GM12878 (cell line): Measurements from ENCODE around the gene CHCHD1. TPM values are rescaled to one million over a fixed set of nuclear protein-coding genes. Genes with fewer than 3 reads are reported as not detected.

Source experiments
- ATAC-seq: fragments of 200-7000 bp; cut with Tn5 transposase; 3 replicates; pipeline ENCODE4 v1.9.1; 2020; ENCODE audit warnings: mild to moderate bottlenecking, moderate library complexity
- BruUV-seq: library from RNA; stranded (reverse); fragments of 400-500 nt; replicated peaks from 2 replicates; lab custom pipeline; 2021; lab: Mats Ljungman, UMichigan
- CTCF ChIA-PET: fragments of 300-600 bp; sonication (Branson Sonifier 250); formaldehyde crosslinking; extraction: SDS; loops from one replicate; lab custom pipeline; 2021; ENCODE audit warnings: inconsistent platforms; lab: Yijun Ruan, JAX
- POLR2A ChIA-PET: fragments of 350-600 bp; formaldehyde crosslinking; extraction: SDS; loops from one replicate; lab custom pipeline; 2021; ENCODE audit warnings: inconsistent platforms; lab: Charles Lee
- RAD21 ChIA-PET: fragments of 300-600 bp; sonication (Branson Sonifier 250); formaldehyde crosslinking; loops from one replicate; lab custom pipeline; 2023; ENCODE audit warnings: antibody characterized with exemption; ENCODE audit not compliant: unreplicated experiment; lab: Charles Lee
- SMC1A ChIA-PET: fragments of 300-600 bp; sonication (Branson Sonifier 250); formaldehyde crosslinking; loops from one replicate; lab custom pipeline; 2023; ENCODE audit not compliant: unreplicated experiment, uncharacterized antibody; lab: Charles Lee
- DNase-seq: peaks from one replicate; pipeline ENCODE4 v3.0.0-alpha.2; 2011; ENCODE audit warnings: low read depth, low spot score
- FAIRE-seq: peaks from 3 replicates; lab custom pipeline; 2011; peaks lifted over from hg19 to GRCh38; lab: Jason Lieb, UNC
- H2AFZ ChIP-seq: 2 replicates; pipeline ENCODE4 v1.6.0; 2011; ENCODE audit warnings: low read depth, low read length, control low read depth; ENCODE audit not compliant: control insufficient read depth
- H3K27ac ChIP-seq: 2 replicates; pipeline ENCODE4 v1.5.1; 2011; ENCODE audit warnings: control low read depth; ENCODE audit not compliant: control insufficient read depth, insufficient read depth
- H3K27me3 ChIP-seq, 2 experiments: replicated peaks in 1 of 2; 2 replicates each; pipeline versions ENCODE4 v1.6.0 to v1.6.1; 2011; ENCODE audit warnings: low read length in 1 of 2; ENCODE audit not compliant: control insufficient read depth in 2 of 2, insufficient read depth in 2 of 2
- H3K36me3 ChIP-seq, 2 experiments: 2 replicates each; pipeline ENCODE4 v1.5.1; 2011; ENCODE audit warnings: low read length in 1 of 2; ENCODE audit not compliant: control insufficient read depth in 2 of 2, insufficient read depth in 2 of 2
- H3K4me1 ChIP-seq: 2 replicates; pipeline ENCODE4 v1.6.1; 2011; ENCODE audit warnings: mild to moderate bottlenecking, low read length, moderate library complexity, mixed read lengths; ENCODE audit not compliant: control insufficient read depth, insufficient read depth
- H3K4me2 ChIP-seq: 2 replicates; pipeline ENCODE4 v1.6.0; 2011; ENCODE audit warnings: control low read depth; ENCODE audit not compliant: control insufficient read depth, insufficient read depth
- H3K4me3 ChIP-seq: fragments of 200-600 bp; sonication (generic); 2 replicates; pipeline ENCODE4 v1.5.1; 2016
- H3K79me2 ChIP-seq: 2 replicates; pipeline ENCODE4 v1.6.0; 2011; ENCODE audit warnings: low read length; ENCODE audit not compliant: control insufficient read depth, insufficient read depth
- H3K9ac ChIP-seq: 2 replicates; pipeline ENCODE4 v1.8.0; 2011; ENCODE audit warnings: low read length, control low read depth, mixed read lengths; ENCODE audit not compliant: control insufficient read depth, insufficient read depth
- H3K9me3 ChIP-seq: replicated peaks from 3 replicates; pipeline ENCODE4 v1.5.1; 2011; ENCODE audit warnings: mild to moderate bottlenecking, low read length; ENCODE audit not compliant: control insufficient read depth, insufficient read depth
- H4K20me1 ChIP-seq: 2 replicates; pipeline ENCODE4 v1.6.0; 2011; ENCODE audit not compliant: control insufficient read depth, insufficient read depth
- ASH2L ChIP-seq: fragments of 300-600, 200-600 bp; sonication (generic); IDR thresholded peaks from 2 replicates; pipeline ENCODE4 v1.6.1; 2017; ENCODE audit warnings: low read depth, mild to moderate bottlenecking, borderline replicate concordance
- CHD1 ChIP-seq: IDR thresholded peaks from 2 replicates; pipeline ENCODE4 v1.6.1; 2012; ENCODE audit warnings: low read depth, low read length, improper control_type of control experiment
- EP300 ChIP-seq, 2 experiments: fragments of 150-350 bp in 1 of 2; IDR thresholded peaks; 2 replicates each; pipeline ENCODE4 v1.6.1; 2011 to 2012; ENCODE audit warnings: low read depth in 2 of 2, low read length in 2 of 2, borderline replicate concordance in 1 of 2, improper control_type of control experiment in 1 of 2, inconsistent platforms in 1 of 2; ENCODE audit not compliant: control insufficient read depth in 1 of 2
- GATAD2B ChIP-seq: fragments of 450-650 bp; conservative IDR thresholded peaks from 2 replicates; pipeline ENCODE4 v1.6.1; 2017; ENCODE audit warnings: low read depth, mild to moderate bottlenecking, moderate library complexity
- MEF2A ChIP-seq: IDR thresholded peaks from 2 replicates; pipeline ENCODE4 v1.6.1; 2011; ENCODE audit warnings: low read depth, mild to moderate bottlenecking, low read length, moderate library complexity; ENCODE audit not compliant: insufficient read depth
- PML ChIP-seq: IDR thresholded peaks from 2 replicates; pipeline ENCODE4 v1.6.1; 2012; ENCODE audit warnings: low read length, inconsistent platforms
- POLR2A ChIP-seq: IDR thresholded peaks from 2 replicates; pipeline ENCODE4 v1.6.1; 2011; ENCODE audit warnings: low read depth, mild to moderate bottlenecking, low read length
- RUNX3 ChIP-seq: IDR thresholded peaks from 2 replicates; pipeline ENCODE4 v1.6.1; 2012; ENCODE audit warnings: low read length, inconsistent platforms
- ZNF384 ChIP-seq: IDR thresholded peaks from 2 replicates; pipeline ENCODE4 v1.6.1; 2012; ENCODE audit warnings: low read depth, mild to moderate bottlenecking, low read length, improper control_type of control experiment, borderline replicate concordance
- ZZZ3 ChIP-seq: IDR thresholded peaks from 2 replicates; pipeline ENCODE4 v1.6.1; 2011; ENCODE audit warnings: low read depth; ENCODE audit not compliant: control insufficient read depth, insufficient read length
- WGBS: methylation state at CpG from one replicate; pipeline ENCODE4 v1.1.6; 2016; ENCODE audit warnings: low lambda C conversion rate; ENCODE audit not compliant: insufficient replicate concordance, insufficient coverage; ENCODE audit errors: missing lambda C conversion rate; 5-methylcytosine and 5-hydroxymethylcytosine counted together
- in situ Hi-C: fragments of 300-500 bp; cut with MboI; formaldehyde crosslinking; loops from 9 replicates; pipeline ENCODE4 v1.14.3; 2018; ENCODE audit warnings: mixed read lengths
- intact Hi-C: fragments of 100-400 bp; cut with micrococcal nuclease; formaldehyde crosslinking; loops from one replicate; pipeline ENCODE4 v1.14.2; 2022; ENCODE audit not compliant: unreplicated experiment
- polyA plus RNA-seq, 11 experiments: library from polyadenylated mRNA; depleted of rRNA in 4 of 11; unstranded in 6 of 11; stranded (reverse) in 5 of 11; fragments of >200 nt; fragmentation: Nextera tagmentation in 4 of 11; fragmentation: Illumina TruSeq in 1 of 11; extraction: Ambion mirVana in 4 of 11; extraction: Trizol in 1 of 11; gene quantifications; 1 replicate in 1 of 11; 2 replicates in 10 of 11; pipeline versions ENCODE4 v1.2.1 to v1.2.3, GENCODE V29; 2011 to 2016; ENCODE audit warnings: inconsistent platforms in 2 of 11, missing spikeins in 2 of 11, low read depth in 1 of 11
- total RNA-seq, 4 experiments: library from RNA; depleted of rRNA in 3 of 4; stranded (reverse); fragments of >200 nt in 3 of 4; fragmentation: Illumina TruSeq in 1 of 4; extraction: Trizol in 1 of 4; gene quantifications; 2 replicates each; pipeline versions ENCODE4 v1.2.1 to v1.2.3, GENCODE V29; 2013 to 2021
- TF ChIP-seq, protein P1 (sequence below): IDR thresholded peaks from 2 replicates; pipeline ENCODE4 v1.6.1; 2011; ENCODE audit warnings: mild to moderate bottlenecking, low read depth, low read length, moderate library complexity; ENCODE audit not compliant: insufficient replicate concordance
- TF ChIP-seq, protein P2 (sequence below): fragments of 450-650 bp; IDR thresholded peaks from 2 replicates; pipeline ENCODE4 v1.6.1; 2017; ENCODE audit warnings: antibody characterized with exemption, mild to moderate bottlenecking, moderate library complexity

CHCHD1 gene
- total and polyA plus RNA-seq, 10 of the 15 experiments (the other 5 are each of a cell fraction or from before 2014, with no cell fraction given) = 35.0 to 132 (median 70.0) TPM

DNA sequence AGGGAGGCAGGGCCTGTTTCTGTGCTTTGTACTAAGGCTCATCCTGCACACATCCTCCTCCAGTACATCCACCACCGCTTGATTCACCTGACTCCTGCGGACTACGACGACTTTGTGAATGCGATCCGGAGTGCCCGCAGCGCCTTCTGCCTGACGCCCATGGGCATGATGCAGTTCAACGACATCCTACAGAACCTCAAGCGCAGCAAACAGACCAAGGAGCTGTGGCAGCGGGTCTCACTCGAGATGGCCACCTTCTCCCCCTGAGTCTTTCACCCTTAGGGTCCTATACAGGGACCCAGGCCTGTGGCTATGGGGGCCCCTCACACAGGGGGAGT is 19.4 kb downstream of the CHCHD1 start:
- ChIA-PET POLR2A (no interaction called here), CTCF (no interaction called here), RAD21 (no interaction called here)
- H2AFZ ChIP-seq = no peak overlapping the region
- H4K20me1 ChIP-seq = no peaks in the 10 kb centered on the region
- DNase-seq (no peak), ATAC-seq (no peak), FAIRE-seq (no peak)
- intact Hi-C loops = no loop called here
- WGBS = 97% methylated on average over 13 of the region's 13 CpGs
- no peaks in the 10 kb centered on the region; the same call in 1 of the 2 replicates for H3K79me2 ChIP-seq
- H3K27ac ChIP-seq = no peak overlapping the region
- in situ Hi-C loops = no loop called here
- peaks cover 17 to 22% of the 10 kb centered on the region in 2 experiments; a peak in 3 of 4 replicates for H3K36me3 ChIP-seq
- H3K9ac ChIP-seq = no peak overlapping the region
- no peaks in the 10 kb centered on the region for H3K27me3 ChIP-seq
- no TSS peak for BruUV-seq
- no peaks in the 10 kb centered on the region for H3K9me3 ChIP-seq
- no peak overlapping the region for H3K4me3 ChIP-seq
- H3K4me2 ChIP-seq = no peak overlapping the region
- H3K4me1 ChIP-seq = peaks cover 25% of the 10 kb centered on the region
- TF ChIP-seq POLR2A = peak; percentile 67
- no peak for TF ChIP-seq ZNF384
- no peak for TF ChIP-seq MEF2A
- no peak for TF ChIP-seq RUNX3
- TF ChIP-seq EP300 (IDR thresholded peaks at IDR 0.05; ENCODE audit: borderline replicate concordance in 1 of 2, control insufficient read depth in 1 of 2, low read depth in 2 of 2, low read length in 2 of 2) = no peak
- TF ChIP-seq, all 136 proteins: peak for 1
- SMC1A ChIA-PET = interaction anchor here (1.4 kb wide), 1 partner anchor 9 kb away, joined by 3 read pairs; no protein-coding TSS in a partner anchor

DNA sequence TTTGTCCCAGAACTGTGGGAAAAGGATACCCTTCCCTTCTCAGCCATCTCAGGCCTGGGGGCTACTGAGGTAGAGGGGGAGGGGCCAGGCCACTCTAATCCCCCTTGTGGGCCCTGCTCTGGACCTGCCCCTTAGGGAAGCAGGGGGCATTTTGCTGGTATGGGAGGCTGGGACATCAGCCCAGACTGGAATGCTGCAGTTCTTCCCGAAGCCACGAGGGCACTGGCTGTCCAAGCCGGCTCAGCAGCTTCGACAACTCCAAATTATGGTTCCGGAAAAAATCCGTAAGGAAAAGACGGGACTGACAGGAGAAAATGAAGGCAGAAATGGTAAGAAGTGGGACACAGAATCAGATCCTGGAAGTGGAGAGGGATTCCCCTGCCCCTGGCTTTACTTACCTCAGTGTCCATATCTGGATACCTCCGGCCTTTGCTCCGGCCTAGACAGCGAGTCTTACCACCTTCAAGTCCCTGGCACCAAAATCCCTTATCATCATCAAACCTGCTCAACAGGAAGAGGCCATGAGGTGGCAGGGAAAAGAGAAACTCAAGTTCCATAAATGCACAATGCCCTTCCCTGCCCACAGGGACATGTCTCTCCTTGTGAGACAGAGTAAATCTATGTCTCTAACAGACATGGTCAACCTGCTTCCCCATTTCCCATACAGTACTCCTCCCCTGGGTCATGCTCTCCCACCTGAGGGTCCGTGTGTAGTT is 20.6 kb downstream of the CHCHD1 start:
- intact Hi-C loops = no loop called here
- H3K9ac ChIP-seq = no peak overlapping the region
- no peaks in the 10 kb centered on the region for H4K20me1 ChIP-seq
- ChIA-PET CTCF (interaction anchor here (4.0 kb wide), 1 partner anchor 29 kb away, joined by 19 read pairs; a partner anchor contains a TSS), POLR2A (interaction anchor here (3.5 kb wide), 1 partner anchor 30 kb away, joined by 13 read pairs; a partner anchor contains a TSS), SMC1A (interaction anchor here (1.6 kb wide), 1 partner anchor 63 kb away, joined by 4 read pairs; no protein-coding TSS in a partner anchor), RAD21 (no interaction called here)
- H3K36me3 ChIP-seq = peaks cover 19 to 31% of the 10 kb centered on the region in 2 experiments; a peak in 3 of 4 replicates
- DNase-seq = no peak
- ATAC-seq = no peak
- no peak overlapping the region for H3K4me2 ChIP-seq
- WGBS = 94% methylated on average over 11 of the region's 11 CpGs
- no peaks in the 10 kb centered on the region for H3K9me3 ChIP-seq
- in situ Hi-C loops = no loop called here
- no peak for FAIRE-seq
- H3K27ac ChIP-seq = peak overlapping the region; percentile 97; the same call in 1 of the 2 replicates
- no peak overlapping the region for H3K4me3 ChIP-seq
- peaks cover 25% of the 10 kb centered on the region for H3K4me1 ChIP-seq
- no peak overlapping the region for H2AFZ ChIP-seq
- BruUV-seq = no TSS peak
- no peaks in the 10 kb centered on the region for H3K27me3 ChIP-seq
- H3K79me2 ChIP-seq = peaks cover 7% of the 10 kb centered on the region
- TF ChIP-seq GATAD2B = no peak
- TF ChIP-seq EP300 (IDR thresholded peaks at IDR 0.05; ENCODE audit: borderline replicate concordance in 1 of 2, control insufficient read depth in 1 of 2, low read depth in 2 of 2, low read length in 2 of 2) = no peak
- no peak for TF ChIP-seq ASH2L
- TF ChIP-seq, protein P1, sequence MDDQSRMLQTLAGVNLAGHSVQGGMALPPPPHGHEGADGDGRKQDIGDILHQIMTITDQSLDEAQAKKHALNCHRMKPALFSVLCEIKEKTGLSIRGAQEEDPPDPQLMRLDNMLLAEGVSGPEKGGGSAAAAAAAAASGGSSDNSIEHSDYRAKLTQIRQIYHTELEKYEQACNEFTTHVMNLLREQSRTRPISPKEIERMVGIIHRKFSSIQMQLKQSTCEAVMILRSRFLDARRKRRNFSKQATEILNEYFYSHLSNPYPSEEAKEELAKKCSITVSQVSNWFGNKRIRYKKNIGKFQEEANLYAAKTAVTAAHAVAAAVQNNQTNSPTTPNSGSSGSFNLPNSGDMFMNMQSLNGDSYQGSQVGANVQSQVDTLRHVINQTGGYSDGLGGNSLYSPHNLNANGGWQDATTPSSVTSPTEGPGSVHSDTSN = no peak
- no peak for TF ChIP-seq CHD1
- no peak for TF ChIP-seq ZZZ3
- no peak for TF ChIP-seq PML
- TF ChIP-seq, protein P2, sequence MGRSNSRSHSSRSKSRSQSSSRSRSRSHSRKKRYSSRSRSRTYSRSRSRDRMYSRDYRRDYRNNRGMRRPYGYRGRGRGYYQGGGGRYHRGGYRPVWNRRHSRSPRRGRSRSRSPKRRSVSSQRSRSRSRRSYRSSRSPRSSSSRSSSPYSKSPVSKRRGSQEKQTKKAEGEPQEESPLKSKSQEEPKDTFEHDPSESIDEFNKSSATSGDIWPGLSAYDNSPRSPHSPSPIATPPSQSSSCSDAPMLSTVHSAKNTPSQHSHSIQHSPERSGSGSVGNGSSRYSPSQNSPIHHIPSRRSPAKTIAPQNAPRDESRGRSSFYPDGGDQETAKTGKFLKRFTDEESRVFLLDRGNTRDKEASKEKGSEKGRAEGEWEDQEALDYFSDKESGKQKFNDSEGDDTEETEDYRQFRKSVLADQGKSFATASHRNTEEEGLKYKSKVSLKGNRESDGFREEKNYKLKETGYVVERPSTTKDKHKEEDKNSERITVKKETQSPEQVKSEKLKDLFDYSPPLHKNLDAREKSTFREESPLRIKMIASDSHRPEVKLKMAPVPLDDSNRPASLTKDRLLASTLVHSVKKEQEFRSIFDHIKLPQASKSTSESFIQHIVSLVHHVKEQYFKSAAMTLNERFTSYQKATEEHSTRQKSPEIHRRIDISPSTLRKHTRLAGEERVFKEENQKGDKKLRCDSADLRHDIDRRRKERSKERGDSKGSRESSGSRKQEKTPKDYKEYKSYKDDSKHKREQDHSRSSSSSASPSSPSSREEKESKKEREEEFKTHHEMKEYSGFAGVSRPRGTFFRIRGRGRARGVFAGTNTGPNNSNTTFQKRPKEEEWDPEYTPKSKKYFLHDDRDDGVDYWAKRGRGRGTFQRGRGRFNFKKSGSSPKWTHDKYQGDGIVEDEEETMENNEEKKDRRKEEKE = no peak
- TF ChIP-seq POLR2A = peak; percentile 29; the same call in 1 of the 2 replicates
